T-helper 17 cell (primary cell): Measurements from ENCODE around the gene MAGOH. TPM values are rescaled to one million over a fixed set of nuclear protein-coding genes. Genes with fewer than 3 reads are reported as not detected.
"Not testable (repeated sequence)": the region's sequence is repeated elsewhere in the genome, so short reads cannot be mapped to it uniquely, and the experiment has no call there.

Source experiments
- ATAC-seq: fragments of 150-1000 bp; cut with Tn5 transposase; 2 replicates; pipeline ENCODE4 v1.10.0; 2021; ENCODE audit warnings: mild to moderate bottlenecking, moderate library complexity
- DNase-seq, 3 donors: peaks; one replicate each; pipeline versions ENCODE4 v3.0.0 to v3.0.0-alpha.2; 2020 to 2021
- H3K9me3 ChIP-seq: one replicate; pipeline ENCODE4 v1.7.0; 2013; ENCODE audit warnings: low read length, mild to moderate bottlenecking; ENCODE audit not compliant: control insufficient read depth, poor library complexity, severe bottlenecking
- H3K27ac Mint-ChIP-seq: one replicate; pipeline ENCODE4 v1.8.0; 2022; ENCODE audit warnings: mild to moderate bottlenecking, moderate library complexity, mixed read lengths
- H3K27me3 Mint-ChIP-seq: one replicate; pipeline ENCODE4 v1.8.0; 2022; ENCODE audit warnings: mixed read lengths
- H3K36me3 Mint-ChIP-seq: one replicate; pipeline ENCODE4 v1.8.0; 2022; ENCODE audit warnings: low read depth, mixed read lengths
- H3K4me1 Mint-ChIP-seq: one replicate; pipeline ENCODE4 v1.8.0; 2022; ENCODE audit warnings: mild to moderate bottlenecking, mixed read lengths
- H3K4me3 Mint-ChIP-seq: one replicate; pipeline ENCODE4 v1.8.0; 2022; ENCODE audit warnings: mild to moderate bottlenecking, moderate library complexity, mixed read lengths
- total RNA-seq, 4 donors: library from RNA in 2 of 4; stranded (reverse) in 2 of 4; gene quantifications; one replicate each; pipeline ENCODE4 v1.2.3 and lab custom pipeline; 2022 to 2026

MAGOH gene
- total RNA-seq, 2 donors from 2014 or later = 49.3 to 57.6 TPM

- Mint-ChIP-seq H3K4me3 (no peak overlapping the region), H3K4me1 (peaks cover 10% of the 10 kb centered on the region), H3K27me3 (no peaks in the 10 kb centered on the region), H3K36me3 (peaks cover 6% of the 10 kb centered on the region), H3K27ac (no peak overlapping the region)
- DNase-seq = no peak
- ATAC-seq = no peak
- no peaks in the 10 kb centered on the region for H3K9me3 ChIP-seq
Measured at GRCh38 chr1:53242381-53242780, 4.1 kb upstream of the MAGOH start.

DNA sequence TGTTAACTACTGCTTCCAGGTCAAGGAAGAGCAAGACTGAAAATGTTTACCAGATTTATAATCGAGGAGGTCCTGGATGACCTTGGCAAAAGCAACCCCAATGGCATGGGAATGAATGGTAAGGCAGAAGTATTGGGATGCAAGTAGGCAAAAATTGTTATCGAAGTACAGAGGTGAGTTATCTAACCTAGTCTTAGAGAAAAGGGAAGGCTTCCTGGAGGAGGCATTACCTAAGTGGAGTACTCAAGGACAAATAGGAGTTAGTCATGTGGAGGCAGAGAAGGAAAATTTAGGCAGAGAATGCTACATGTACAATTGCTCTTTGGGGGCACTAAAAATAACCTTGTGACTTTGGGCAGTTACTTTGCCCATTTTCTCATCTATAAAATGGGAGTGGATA is 3.5 kb upstream of the MAGOH start:
- no peak for DNase-seq
- Mint-ChIP-seq H3K27ac (no peak overlapping the region), H3K4me3 (no peak overlapping the region), H3K27me3 (no peaks in the 10 kb centered on the region), H3K36me3 (peaks cover 6% of the 10 kb centered on the region), H3K4me1 (peaks cover 13% of the 10 kb centered on the region)
- no peaks in the 10 kb centered on the region for H3K9me3 ChIP-seq
- no peak for ATAC-seq

DNA sequence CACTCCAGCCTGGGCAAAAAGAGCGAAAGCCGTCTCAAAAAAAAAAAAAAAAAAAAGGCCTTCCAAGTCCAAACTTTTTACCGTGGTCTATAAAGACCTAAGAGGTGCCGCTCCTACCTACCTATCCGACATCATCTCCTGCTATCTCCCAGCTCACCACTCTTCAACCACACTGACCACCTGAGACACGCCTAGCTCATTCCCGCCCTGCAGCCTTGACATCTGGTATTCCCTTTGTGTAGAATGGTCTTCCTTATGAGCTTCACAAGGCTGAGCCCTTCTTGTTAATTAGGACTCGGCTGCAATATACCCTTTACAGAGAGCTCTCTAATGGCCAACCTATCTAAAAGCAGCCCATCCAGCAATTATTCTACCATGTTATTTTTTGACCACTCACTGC is 680 bp downstream of the MAGOH start:
- no peaks in the 10 kb centered on the region for H3K27me3 Mint-ChIP-seq
- DNase-seq (no peak), ATAC-seq (no peak)
- H3K9me3 ChIP-seq = no peaks in the 10 kb centered on the region
- H3K4me3 Mint-ChIP-seq = peak overlapping the region; percentile 99
- peaks cover 23% of the 10 kb centered on the region for H3K4me1 Mint-ChIP-seq
- H3K27ac Mint-ChIP-seq = peak overlapping the region; percentile 96
- H3K36me3 Mint-ChIP-seq = peaks cover 13% of the 10 kb centered on the region

DNA sequence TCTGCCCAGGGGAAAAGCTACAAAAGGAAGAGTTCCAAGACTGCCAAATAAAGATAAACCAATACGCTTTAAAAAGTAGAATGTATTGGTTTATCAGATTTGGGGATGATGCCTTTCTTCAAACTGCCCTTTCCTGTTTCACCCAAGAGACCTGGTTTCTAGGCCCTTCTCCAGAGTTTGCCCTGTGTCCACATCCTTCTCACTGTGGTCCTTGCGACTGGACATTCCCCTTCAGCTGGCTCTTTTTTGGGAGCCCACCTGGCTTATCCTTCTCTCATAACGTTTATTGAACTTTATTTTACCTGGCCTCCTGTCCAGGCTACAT is 17.4 kb downstream of the MAGOH start:
- Mint-ChIP-seq H3K27me3 (no peaks in the 10 kb centered on the region), H3K36me3 (no peaks in the 10 kb centered on the region)
- no peak for DNase-seq

DNA sequence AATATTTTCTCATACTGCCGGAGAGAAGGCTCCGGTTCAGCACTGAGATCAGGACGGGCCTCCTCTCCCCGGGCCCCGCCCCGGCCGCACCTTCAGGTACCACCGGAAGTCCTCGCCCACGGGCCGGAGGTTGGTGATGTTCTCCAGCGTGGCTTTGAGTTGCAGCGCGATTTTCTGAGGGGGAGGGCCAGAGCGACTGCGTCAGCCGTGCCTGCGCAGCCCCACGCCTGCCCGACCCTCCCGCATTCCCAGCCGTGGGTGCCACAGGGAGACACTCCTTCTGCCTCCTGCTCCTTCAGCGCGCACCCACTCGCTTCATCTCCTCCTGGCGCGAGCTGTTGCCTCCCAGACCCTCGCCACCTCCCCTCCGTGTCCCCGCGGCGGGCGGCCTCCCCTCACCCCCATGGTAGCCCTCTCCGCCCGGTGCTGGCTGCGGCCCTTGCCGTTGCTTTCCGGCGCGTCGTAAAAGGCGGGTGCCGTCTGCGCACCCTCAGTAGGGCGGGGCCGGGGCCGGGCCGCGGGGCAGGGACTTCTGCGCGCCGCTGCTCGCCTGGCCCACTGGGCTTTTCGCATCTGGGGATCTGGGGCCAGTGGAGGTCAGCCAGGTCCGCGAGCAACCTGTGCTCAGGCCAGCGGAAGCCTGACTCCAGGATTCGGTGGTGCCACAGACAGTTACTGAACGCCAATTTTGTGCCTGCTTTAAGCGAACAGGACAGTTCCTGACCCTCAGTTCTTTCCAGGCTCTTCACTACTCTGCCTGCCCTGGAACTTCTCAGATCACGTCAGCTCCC is 18.0 kb downstream of the MAGOH start, which contains the start of gene CZIB:
Gene CZIB, minus strand, starts transcription at position 464 of the 791 bp plus-strand sequence. Its CDS starts 59 bp downstream, at position 405.
- Mint-ChIP-seq H3K27ac (peak within 1 kb of the TSS; percentile 92), H3K4me1 (peaks cover 15% of the 10 kb centered on the region), H3K4me3 (peak within 1 kb of the TSS; percentile 85), H3K36me3 (no peaks in the 10 kb centered on the region), H3K27me3 (no peaks in the 10 kb centered on the region)
- DNase-seq (peak; percentile 81 to 91 (median 87)), ATAC-seq (peak; percentile 94)
- H3K9me3 ChIP-seq = no peaks in the 10 kb centered on the region

More for the DNA sequence above, 17.4 kb downstream of the MAGOH start:
- ATAC-seq = no peak
- Mint-ChIP-seq H3K4me3 (peak overlapping the region; percentile 85), H3K4me1 (peaks cover 15% of the 10 kb centered on the region), H3K27ac (peak overlapping the region; percentile 92)
- H3K9me3 ChIP-seq = no peaks in the 10 kb centered on the region

DNA sequence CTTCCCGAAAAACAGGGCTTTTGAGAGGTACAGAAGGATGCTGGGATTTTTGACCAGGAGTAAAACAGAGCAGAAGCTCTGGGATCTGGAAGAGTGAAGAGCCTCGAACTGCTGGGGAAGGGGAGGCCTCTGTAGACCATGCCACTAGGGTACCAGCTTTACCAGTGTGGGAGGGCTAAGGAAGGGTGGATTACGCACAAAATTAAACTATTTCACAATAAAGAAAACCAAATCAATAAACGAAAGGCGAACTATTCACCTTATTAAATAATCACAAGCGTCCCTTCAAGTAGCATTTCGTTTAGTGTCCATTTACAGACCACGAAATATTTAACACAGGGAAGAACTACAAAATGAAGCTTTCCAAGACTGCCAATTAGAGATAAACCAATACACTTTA is 18.6 kb downstream of the MAGOH start:
- Mint-ChIP-seq H3K4me1 (peaks cover 15% of the 10 kb centered on the region), H3K4me3 (peak overlapping the region; percentile 85), H3K27ac (peak overlapping the region; percentile 92), H3K27me3 (no peaks in the 10 kb centered on the region), H3K36me3 (no peaks in the 10 kb centered on the region)
- ATAC-seq (no peak), DNase-seq (no peak)
- H3K9me3 ChIP-seq = no peaks in the 10 kb centered on the region

DNA sequence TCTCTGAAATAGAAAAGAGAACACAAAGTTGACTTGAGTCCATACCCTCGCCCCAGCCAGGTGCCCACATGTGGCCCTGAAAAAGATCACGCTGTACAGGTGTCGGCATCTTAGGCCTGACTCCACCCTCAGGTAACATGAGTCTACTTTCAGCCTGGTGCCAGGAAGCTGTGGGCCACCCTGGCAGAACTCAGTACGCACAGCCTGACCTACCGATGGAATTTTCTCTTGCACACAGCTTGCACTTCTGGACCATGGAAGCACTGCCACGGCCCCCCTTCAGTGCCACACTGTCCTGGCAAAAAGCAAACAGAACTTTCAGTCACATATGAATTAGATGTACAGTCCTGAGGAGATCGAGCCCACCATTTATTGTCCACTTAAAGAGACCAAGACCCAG is 20.1 kb downstream of the MAGOH start:
- ATAC-seq (no peak), DNase-seq (no peak)
- Mint-ChIP-seq H3K27ac (no peak overlapping the region), H3K4me3 (no peak overlapping the region), H3K36me3 (no peaks in the 10 kb centered on the region), H3K27me3 (no peaks in the 10 kb centered on the region), H3K4me1 (peaks cover 15% of the 10 kb centered on the region)
- H3K9me3 ChIP-seq = no peaks in the 10 kb centered on the region

GRCh38 chr1:53214376-53214940 is 23.9 kb downstream of the MAGOH start:
- H3K36me3 Mint-ChIP-seq = peaks cover 2% of the 10 kb centered on the region
- no peak overlapping the region for H3K27ac Mint-ChIP-seq
- H3K27me3 Mint-ChIP-seq = no peaks in the 10 kb centered on the region
- peaks cover 6% of the 10 kb centered on the region for H3K4me1 Mint-ChIP-seq
- H3K9me3 ChIP-seq = no peaks in the 10 kb centered on the region
- H3K4me3 Mint-ChIP-seq = no peak overlapping the region
- ATAC-seq = no peak
- no peak for DNase-seq

DNA sequence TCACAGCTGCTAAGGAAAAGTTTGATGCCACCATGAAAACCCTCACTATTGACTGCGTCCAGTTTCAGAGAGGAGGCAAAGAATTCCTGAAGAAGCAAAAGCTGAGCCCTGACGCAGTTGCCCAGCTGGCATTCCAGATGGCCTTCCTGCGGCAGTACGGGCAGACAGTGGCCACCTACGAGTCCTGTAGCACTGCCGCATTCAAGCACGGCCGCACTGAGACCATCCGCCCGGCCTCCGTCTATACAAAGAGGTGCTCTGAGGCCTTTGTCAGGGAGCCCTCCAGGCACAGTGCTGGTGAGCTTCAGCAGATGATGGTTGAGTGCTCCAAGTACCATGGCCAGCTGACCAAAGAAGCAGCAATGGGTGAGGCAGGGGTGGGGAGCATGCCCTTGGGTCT is 27.4 kb downstream of the MAGOH start:
- Mint-ChIP-seq H3K27me3 (no peaks in the 10 kb centered on the region), H3K27ac (no peak overlapping the region), H3K36me3 (peaks cover 7% of the 10 kb centered on the region), H3K4me3 (no peak overlapping the region), H3K4me1 (peaks cover 3% of the 10 kb centered on the region)
- ATAC-seq (no peak), DNase-seq (no peak)
- no peaks in the 10 kb centered on the region for H3K9me3 ChIP-seq

- no peaks in the 10 kb centered on the region for H3K9me3 ChIP-seq
- no peaks in the 10 kb centered on the region for H3K27me3 Mint-ChIP-seq
- peaks cover 3% of the 10 kb centered on the region for H3K4me1 Mint-ChIP-seq
- ATAC-seq (no peak), DNase-seq (no peak)
- no peak overlapping the region for H3K4me3 Mint-ChIP-seq
- H3K36me3 Mint-ChIP-seq = peaks cover 7% of the 10 kb centered on the region
- no peak overlapping the region for H3K27ac Mint-ChIP-seq
Measured at GRCh38 chr1:53210352-53210751, 28.0 kb downstream of the MAGOH start.

DNA sequence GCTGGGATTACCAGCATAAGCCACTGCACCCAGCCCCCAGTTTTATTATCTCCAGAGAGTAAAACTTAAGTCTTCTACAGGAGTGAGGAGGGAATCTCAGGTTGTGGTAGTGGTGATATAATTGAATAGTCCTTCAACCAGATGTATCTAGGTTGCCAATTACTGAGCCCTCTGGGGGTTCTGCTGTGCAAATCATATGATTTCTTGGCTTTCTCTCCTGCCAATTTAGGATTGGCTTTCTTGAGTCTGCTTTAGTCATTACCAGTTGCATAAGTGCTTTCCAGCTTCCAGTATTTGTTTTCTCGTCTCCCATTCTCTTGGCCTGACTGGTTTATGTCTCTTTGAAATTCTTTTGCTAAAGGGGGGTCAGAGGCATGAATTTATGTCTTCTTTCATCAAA is 30.6 kb downstream of the MAGOH start:
- H3K27ac Mint-ChIP-seq = no peak overlapping the region
- no peak for ATAC-seq

DNA sequence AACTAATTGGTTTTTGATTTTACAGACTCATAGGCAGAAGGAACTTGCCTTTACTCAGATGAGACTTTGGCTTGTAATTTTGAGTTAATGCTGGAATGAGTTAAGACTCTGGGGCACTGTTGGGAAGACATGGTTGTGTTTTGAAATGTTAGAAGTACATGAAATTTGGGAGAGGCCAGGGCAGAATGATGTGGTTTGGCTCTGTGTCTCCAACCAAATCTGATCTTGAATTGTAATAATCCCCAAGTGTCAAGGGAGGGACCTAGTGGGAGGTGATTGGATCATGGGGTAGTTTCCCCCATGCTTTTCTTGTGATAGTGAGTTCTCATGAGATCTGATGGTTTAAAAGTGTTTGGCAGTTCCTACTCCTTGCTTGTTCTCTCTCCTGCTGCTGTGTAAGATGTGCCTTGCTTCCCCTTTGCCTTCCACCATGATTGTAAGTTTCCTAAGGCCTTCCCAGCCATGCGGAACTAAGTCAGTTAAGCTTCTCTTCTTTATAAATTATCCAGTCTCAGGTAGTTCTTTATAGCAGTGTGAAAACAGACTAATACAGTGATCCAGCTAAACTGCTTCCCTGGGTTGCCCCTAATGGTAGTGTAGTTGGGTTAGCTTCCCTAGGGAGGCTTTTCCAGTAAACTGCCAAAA is 31.5 kb downstream of the MAGOH start:
- DNase-seq (no peak), ATAC-seq (no peak)
- H3K4me1 Mint-ChIP-seq = peaks cover 5% of the 10 kb centered on the region
- no peak overlapping the region for H3K4me3 Mint-ChIP-seq
- H3K27ac Mint-ChIP-seq = no peak overlapping the region
- H3K9me3 ChIP-seq = no peaks in the 10 kb centered on the region
- peaks cover 31% of the 10 kb centered on the region for H3K36me3 Mint-ChIP-seq
- no peaks in the 10 kb centered on the region for H3K27me3 Mint-ChIP-seq

More for the DNA sequence above, 30.6 kb downstream of the MAGOH start:
- H3K4me3 Mint-ChIP-seq = no peak overlapping the region
- H3K36me3 Mint-ChIP-seq = peaks cover 30% of the 10 kb centered on the region
- no peaks in the 10 kb centered on the region for H3K27me3 Mint-ChIP-seq
- H3K4me1 Mint-ChIP-seq = peaks cover 7% of the 10 kb centered on the region
- H3K9me3 ChIP-seq = no peaks in the 10 kb centered on the region
- no peak for DNase-seq

- not testable (repeated sequence) for H3K4me3 Mint-ChIP-seq, DNase-seq, H3K27me3 Mint-ChIP-seq, ATAC-seq, H3K4me1 Mint-ChIP-seq, H3K9me3 ChIP-seq
- Mint-ChIP-seq H3K36me3 (peaks cover 31% of the 10 kb centered on the region), H3K27ac (peak overlapping the region; percentile 19)
Measured at GRCh38 chr1:53206083-53206685, 32.1 kb downstream of the MAGOH start.
